OCI-LY7 (cell line): Measurements from ENCODE around the gene AK4. TPM values are rescaled to one million over a fixed set of nuclear protein-coding genes. Genes with fewer than 3 reads are reported as not detected.

Experiments used
- BruUV-seq: library from RNA; stranded (reverse); fragments of 400-500 nt; replicated peaks from 2 replicates; lab custom pipeline; 2021; lab: Mats Ljungman, UMichigan
- CTCF ChIA-PET: fragments of 300-600 bp; sonication (Branson Sonifier 250); formaldehyde crosslinking; loops from one replicate; lab custom pipeline; 2022; ENCODE audit warnings: antibody characterized with exemption; ENCODE audit not compliant: unreplicated experiment; lab: Charles Lee
- POLR2A ChIA-PET: fragments of 300-600 bp; sonication (Branson Sonifier 250); formaldehyde crosslinking; loops from one replicate; lab custom pipeline; 2022; ENCODE audit warnings: antibody characterized with exemption; lab: Charles Lee
- DNase-seq: peaks from one replicate; pipeline ENCODE4 v3.0.0-alpha.2; 2015; ENCODE audit warnings: low spot score
- H2AFZ ChIP-seq: fragments of 200-600 bp; sonication (generic), shearing (Covaris generic); 2 replicates; pipeline ENCODE4 v1.6.1; 2014; ENCODE audit warnings: mild to moderate bottlenecking, antibody characterized with exemption, low read length, moderate library complexity
- H3K27ac ChIP-seq: fragments of 200-600 bp; sonication (generic); 2 replicates; pipeline ENCODE4 v1.5.1; 2014; ENCODE audit warnings: mixed run types, low read depth, mild to moderate bottlenecking, moderate library complexity, low read length, inconsistent platforms; ENCODE audit not compliant: poor library complexity, severe bottlenecking
- H3K36me3 ChIP-seq: fragments of 200-600 bp; sonication (generic); 2 replicates; pipeline ENCODE4 v1.6.1; 2014; ENCODE audit warnings: mild to moderate bottlenecking, antibody characterized with exemption, low read length, moderate library complexity, mixed read lengths; ENCODE audit not compliant: insufficient read depth
- H3K4me1 ChIP-seq: fragments of 200-600 bp; sonication (generic); 2 replicates; pipeline ENCODE4 v1.5.1; 2014; ENCODE audit warnings: mild to moderate bottlenecking, low read length; ENCODE audit not compliant: insufficient read depth, poor library complexity, severe bottlenecking
- H3K4me2 ChIP-seq: fragments of 200-600 bp; sonication (generic); 2 replicates; pipeline ENCODE4 v1.6.1; 2014; ENCODE audit warnings: mild to moderate bottlenecking, low read length
- H3K4me3 ChIP-seq: fragments of 200-600 bp; sonication (generic); 2 replicates; pipeline ENCODE4 v1.5.1; 2014; ENCODE audit warnings: mild to moderate bottlenecking, low read depth, low read length; ENCODE audit not compliant: poor library complexity, severe bottlenecking
- H3K79me2 ChIP-seq: fragments of 200-600 bp; sonication (generic); 2 replicates; pipeline ENCODE4 v1.6.1; 2016; ENCODE audit warnings: low read depth, mild to moderate bottlenecking, low read length, moderate library complexity, mixed read lengths; ENCODE audit not compliant: insufficient read depth
- H3K9me2 ChIP-seq: fragments of 200-600 bp; sonication (generic); 2 replicates; pipeline ENCODE4 v1.6.1; 2016; ENCODE audit warnings: mild to moderate bottlenecking, low read length, mixed read lengths; ENCODE audit not compliant: insufficient read depth
- H3K9me3 ChIP-seq: fragments of 200-600 bp; sonication (generic); 2 replicates; pipeline ENCODE4 v1.6.1; 2014; ENCODE audit warnings: mild to moderate bottlenecking, mixed run types, low read length, mixed read lengths
- H4K20me1 ChIP-seq: fragments of 200-600 bp; sonication (generic); 2 replicates; pipeline ENCODE4 v1.6.1; 2014; ENCODE audit warnings: mild to moderate bottlenecking, antibody characterized with exemption, low read length, moderate library complexity, mixed read lengths; ENCODE audit not compliant: insufficient read depth
- EZH2phosphoT487 ChIP-seq: fragments of 200-600 bp; sonication (generic); IDR thresholded peaks from 2 replicates; pipeline ENCODE4 v1.6.1; 2018; ENCODE audit warnings: low read depth, borderline replicate concordance, mild to moderate bottlenecking, mixed run types, antibody characterized with exemption, low read length, moderate library complexity, mixed read lengths
- intact Hi-C: fragments of 100-400 bp; cut with micrococcal nuclease; formaldehyde crosslinking; loops from one replicate; pipeline ENCODE4 v1.10.0; 2022; ENCODE audit not compliant: unreplicated experiment
- total RNA-seq, 2 experiments: library from RNA; depleted of rRNA in 1 of 2; stranded (reverse); fragments of >200 nt in 1 of 2; shearing (Covaris generic) in 1 of 2; gene quantifications; 2 replicates each; pipeline ENCODE4 v1.2.3, GENCODE V29; 2014 to 2022
- TF ChIP-seq, protein P1 (sequence below): fragments of 200-600 bp; sonication (generic); conservative IDR thresholded peaks from 2 replicates; pipeline ENCODE4 v1.5.1; 2014; ENCODE audit warnings: mild to moderate bottlenecking, antibody characterized with exemption, low read length, moderate library complexity, mixed read lengths

AK4 gene
- total RNA-seq, 2 experiments from 2014 or later = 0.16 to 1.4 TPM

- no peak for TF ChIP-seq EZH2phosphoT487
- TF ChIP-seq, protein P1, sequence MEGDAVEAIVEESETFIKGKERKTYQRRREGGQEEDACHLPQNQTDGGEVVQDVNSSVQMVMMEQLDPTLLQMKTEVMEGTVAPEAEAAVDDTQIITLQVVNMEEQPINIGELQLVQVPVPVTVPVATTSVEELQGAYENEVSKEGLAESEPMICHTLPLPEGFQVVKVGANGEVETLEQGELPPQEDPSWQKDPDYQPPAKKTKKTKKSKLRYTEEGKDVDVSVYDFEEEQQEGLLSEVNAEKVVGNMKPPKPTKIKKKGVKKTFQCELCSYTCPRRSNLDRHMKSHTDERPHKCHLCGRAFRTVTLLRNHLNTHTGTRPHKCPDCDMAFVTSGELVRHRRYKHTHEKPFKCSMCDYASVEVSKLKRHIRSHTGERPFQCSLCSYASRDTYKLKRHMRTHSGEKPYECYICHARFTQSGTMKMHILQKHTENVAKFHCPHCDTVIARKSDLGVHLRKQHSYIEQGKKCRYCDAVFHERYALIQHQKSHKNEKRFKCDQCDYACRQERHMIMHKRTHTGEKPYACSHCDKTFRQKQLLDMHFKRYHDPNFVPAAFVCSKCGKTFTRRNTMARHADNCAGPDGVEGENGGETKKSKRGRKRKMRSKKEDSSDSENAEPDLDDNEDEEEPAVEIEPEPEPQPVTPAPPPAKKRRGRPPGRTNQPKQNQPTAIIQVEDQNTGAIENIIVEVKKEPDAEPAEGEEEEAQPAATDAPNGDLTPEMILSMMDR = no peak
- H3K4me2 ChIP-seq = no peak overlapping the region
- ChIA-PET POLR2A (interaction anchor here (0.6 kb wide), 1 partner anchor 1552 kb away, joined by 5 read pairs; no protein-coding TSS in a partner anchor), CTCF (no interaction called here)
- H4K20me1 ChIP-seq = no peaks in the 10 kb centered on the region
- H3K9me2 ChIP-seq = no peaks in the 10 kb centered on the region
- H3K4me1 ChIP-seq = no peaks in the 10 kb centered on the region
- no peaks in the 10 kb centered on the region for H3K9me3 ChIP-seq
- H3K79me2 ChIP-seq = no peaks in the 10 kb centered on the region
- DNase-seq = no peak
- H3K4me3 ChIP-seq = no peak overlapping the region
- BruUV-seq = no TSS peak
- no peak overlapping the region for H2AFZ ChIP-seq
- no peak overlapping the region for H3K27ac ChIP-seq
- intact Hi-C loops = no loop called here
- no peaks in the 10 kb centered on the region for H3K36me3 ChIP-seq
Observed at GRCh38 chr1:65195495-65196417, 47.8 kb downstream of the AK4 start.

DNA sequence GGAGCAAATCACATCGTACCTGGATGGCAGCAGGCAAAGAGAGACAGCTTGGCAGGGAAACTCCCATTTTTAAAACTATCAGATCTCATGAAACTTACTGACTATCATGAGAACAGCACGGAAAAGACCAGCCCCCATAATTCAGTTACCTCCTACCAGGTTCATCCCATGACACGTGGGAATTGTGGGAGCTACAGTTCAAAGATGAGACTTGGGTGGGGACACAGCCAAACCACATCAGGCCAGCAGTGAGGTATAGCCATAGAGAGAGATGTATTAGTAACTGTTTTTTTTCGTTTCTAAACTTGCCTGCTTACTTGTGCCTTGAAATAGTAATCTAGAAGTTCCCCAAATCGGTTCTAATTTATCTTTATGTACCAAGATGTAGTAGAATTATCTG, 48.9 kb downstream of the AK4 start:
- Histone ChIP-seq H3K36me3 (no peaks in the 10 kb centered on the region), H3K4me1 (no peaks in the 10 kb centered on the region), H3K4me2 (no peak overlapping the region), H3K4me3 (no peak overlapping the region), H2AFZ (no peak overlapping the region), H4K20me1 (no peaks in the 10 kb centered on the region), H3K9me2 (no peaks in the 10 kb centered on the region), H3K79me2 (no peaks in the 10 kb centered on the region), H3K27ac (no peak overlapping the region), H3K9me3 (no peaks in the 10 kb centered on the region)
- POLR2A ChIA-PET = no interaction called here
- no peak for DNase-seq
- CTCF ChIA-PET = no interaction called here
- TF ChIP-seq, protein P1 = no peak
- no TSS peak for BruUV-seq
- intact Hi-C loops = no loop called here

DNA sequence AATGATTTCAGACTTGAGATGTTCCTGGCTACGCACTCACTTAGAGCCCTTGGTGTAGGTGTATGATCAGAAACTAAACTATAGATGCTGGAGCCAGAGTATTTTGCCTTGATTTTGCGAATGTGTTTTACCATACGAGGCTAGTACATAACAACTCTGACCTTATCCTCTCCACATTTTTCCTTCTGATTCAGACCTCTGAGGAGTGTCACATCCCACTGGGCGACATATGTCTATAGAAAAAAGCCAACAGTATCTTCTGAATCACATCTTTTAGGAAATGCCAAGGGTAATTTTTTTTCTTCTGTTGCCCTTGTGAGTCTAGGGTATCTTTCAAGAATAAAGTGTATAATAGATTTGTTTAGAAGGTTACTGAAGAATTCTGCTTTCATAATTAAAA, 49.6 kb downstream of the AK4 start:
- H3K79me2 ChIP-seq = no peaks in the 10 kb centered on the region
- TF ChIP-seq, protein P1 = no peak
- no peak for TF ChIP-seq EZH2phosphoT487
- no peak overlapping the region for H2AFZ ChIP-seq
- intact Hi-C loops = no loop called here
- H3K9me2 ChIP-seq = no peaks in the 10 kb centered on the region
- no peaks in the 10 kb centered on the region for H3K9me3 ChIP-seq
- H3K4me2 ChIP-seq = no peak overlapping the region
- no peaks in the 10 kb centered on the region for H4K20me1 ChIP-seq
- no peaks in the 10 kb centered on the region for H3K4me1 ChIP-seq
- ChIA-PET CTCF (no interaction called here), POLR2A (no interaction called here)
- BruUV-seq = no TSS peak
- H3K27ac ChIP-seq = no peak overlapping the region
- H3K36me3 ChIP-seq = no peaks in the 10 kb centered on the region
- no peak overlapping the region for H3K4me3 ChIP-seq
- no peak for DNase-seq
